Chondrocyte (in vitro differentiated cells): ENCODE measurements around the gene UBXN11. TPM values are rescaled to one million over a fixed set of nuclear protein-coding genes. Genes with fewer than 3 reads are reported as not detected.
A peak's percentile ranks its signal among the peaks of the same experiment; 100 is the strongest.
"Not testable (repeated sequence)": the region's sequence is repeated elsewhere in the genome, so short reads cannot be mapped to it uniquely, and the experiment has no call there.

Source experiments
- DNase-seq: peaks from one replicate; pipeline ENCODE4 v3.0.0; 2021; ENCODE audit warnings: mixed read lengths, low spot score
- H3K27ac Mint-ChIP-seq: one replicate; pipeline ENCODE4 v1.8.0; 2021; ENCODE audit warnings: mild to moderate bottlenecking, moderate library complexity, mixed read lengths; ENCODE audit not compliant: unreplicated experiment
- H3K27me3 Mint-ChIP-seq: 2 replicates; pipeline ENCODE4 v1.8.0; 2021; ENCODE audit warnings: low read depth, mixed read lengths
- H3K36me3 Mint-ChIP-seq: 2 replicates; pipeline ENCODE4 v1.8.0; 2021; ENCODE audit warnings: low read depth, mixed read lengths
- H3K4me1 Mint-ChIP-seq: 2 replicates; pipeline ENCODE4 v1.8.0; 2021; ENCODE audit warnings: low read depth, mild to moderate bottlenecking, mixed read lengths
- H3K4me3 Mint-ChIP-seq: one replicate; pipeline ENCODE4 v1.8.0; 2021; ENCODE audit warnings: mild to moderate bottlenecking, moderate library complexity, mixed read lengths; ENCODE audit not compliant: unreplicated experiment
- H3K9me3 Mint-ChIP-seq: 2 replicates; pipeline ENCODE4 v1.8.0; 2021; ENCODE audit warnings: low read depth, mixed read lengths
- CTCF ChIP-seq: fragments of 200-600 bp; sonication (generic); IDR thresholded peaks from 2 replicates; pipeline ENCODE4 v1.5.0; 2021; ENCODE audit warnings: antibody characterized with exemption, mild to moderate bottlenecking, moderate library complexity
- total RNA-seq: library from RNA; stranded (reverse); gene quantifications from 3 replicates; pipeline ENCODE4 v1.2.1, GENCODE V29; 2021

UBXN11 gene
- total RNA-seq, 1 donor from 2014 or later: 8.7 TPM

GRCh38 chr1:26318338-26319064 lies 12.1 kb upstream of the UBXN11 start:
- no peak for DNase-seq
- peaks cover 5% of the 10 kb centered on the region for H3K27me3 Mint-ChIP-seq
- H3K4me1 Mint-ChIP-seq: peaks cover 5% of the 10 kb centered on the region
- H3K27ac Mint-ChIP-seq: no peak overlapping the region
- H3K9me3 Mint-ChIP-seq: no peaks in the 10 kb centered on the region
- no peaks in the 10 kb centered on the region for H3K36me3 Mint-ChIP-seq
- TF ChIP-seq CTCF: no peak
- no peak overlapping the region for H3K4me3 Mint-ChIP-seq

GRCh38 chr1:26317612-26318337 lies 11.3 kb upstream of the UBXN11 start, which contains the start of gene CD52:
Gene CD52, plus strand, starts transcription at chr1:26317958. Its CDS starts 60 bp downstream, at chr1:26318018.
- Mint-ChIP-seq H3K27me3 (peaks cover 7% of the 10 kb centered on the region), H3K4me3 (no peak within 1 kb of the TSS), H3K4me1 (peaks cover 5% of the 10 kb centered on the region), H3K27ac (peak within 1 kb of the TSS; percentile 15), H3K36me3 (no peaks in the 10 kb centered on the region), H3K9me3 (no peaks in the 10 kb centered on the region)
- DNase-seq: no peak
- TF ChIP-seq CTCF: no peak

GRCh38 chr1:26317146-26317545 lies 10.7 kb upstream of the UBXN11 start:
- H3K4me1 Mint-ChIP-seq: peaks cover 5% of the 10 kb centered on the region
- H3K36me3 Mint-ChIP-seq: no peaks in the 10 kb centered on the region
- no peak overlapping the region for H3K4me3 Mint-ChIP-seq
- no peak overlapping the region for H3K27ac Mint-ChIP-seq
- no peak for DNase-seq
- H3K9me3 Mint-ChIP-seq: no peaks in the 10 kb centered on the region
- H3K27me3 Mint-ChIP-seq: peaks cover 7% of the 10 kb centered on the region
- TF ChIP-seq CTCF: no peak

GRCh38 chr1:26315874-26316850 lies 9.7 kb upstream of the UBXN11 start:
- Mint-ChIP-seq H3K9me3 (no peaks in the 10 kb centered on the region), H3K27me3 (peaks cover 12% of the 10 kb centered on the region), H3K36me3 (no peaks in the 10 kb centered on the region), H3K4me1 (peaks cover 2% of the 10 kb centered on the region), H3K27ac (no peak overlapping the region), H3K4me3 (no peak overlapping the region)
- TF ChIP-seq CTCF: no peak
- DNase-seq: no peak

GRCh38 chr1:26314501-26314900 lies 8.1 kb upstream of the UBXN11 start:
- no peak for DNase-seq
- TF ChIP-seq CTCF: no peak
- no peaks in the 10 kb centered on the region for H3K4me1 Mint-ChIP-seq
- peaks cover 12% of the 10 kb centered on the region for H3K27me3 Mint-ChIP-seq
- no peaks in the 10 kb centered on the region for H3K9me3 Mint-ChIP-seq
- H3K4me3 Mint-ChIP-seq: no peak overlapping the region
- no peak overlapping the region for H3K27ac Mint-ChIP-seq
- H3K36me3 Mint-ChIP-seq: no peaks in the 10 kb centered on the region

- H3K27ac Mint-ChIP-seq, DNase-seq, H3K27me3 Mint-ChIP-seq, H3K4me3 Mint-ChIP-seq, H3K9me3 Mint-ChIP-seq, H3K36me3 Mint-ChIP-seq: not testable (repeated sequence)
- H3K4me1 Mint-ChIP-seq: peaks cover 11% of the 10 kb centered on the region
Measured at GRCh38 chr1:26307966-26308899, 1.8 kb upstream of the UBXN11 start.
